Psoas muscle (tissue), 8 donors: ENCODE measurements around the gene KCNQ5. TPM values are rescaled to one million over a fixed set of nuclear protein-coding genes. Genes with fewer than 3 reads are reported as not detected.

ENCODE experiments used
- ATAC-seq, 4 donors: fragments of 200-7000 bp; cut with Tn5 transposase; one replicate each; pipeline ENCODE4 v1.9.1; 2020; ENCODE audit warnings: moderate library complexity in 3 of 4, mild to moderate bottlenecking in 2 of 4
- DNase-seq, 2 donors: peaks; one replicate each; pipeline ENCODE4 v3.0.0-alpha.2; 2020
- H3K27ac ChIP-seq: fragments of 200-600 bp; one replicate; pipeline ENCODE4 v1.8.0; 2022
- H3K27me3 ChIP-seq, 3 donors: fragments of 200-600 bp in 1 of 3; one replicate each; pipeline versions ENCODE4 v1.6.1 to v1.8.0; 2013 to 2022; ENCODE audit warnings: low read length in 2 of 3, mild to moderate bottlenecking in 2 of 3, moderate library complexity in 1 of 3; ENCODE audit not compliant: insufficient read depth in 3 of 3
- H3K36me3 ChIP-seq, 2 donors: fragments of 200-600 bp in 1 of 2; one replicate each; pipeline versions ENCODE4 v1.6.1 to v1.8.0; 2013 to 2022; ENCODE audit warnings: low read depth in 1 of 2, mild to moderate bottlenecking in 1 of 2, moderate library complexity in 1 of 2; ENCODE audit not compliant: insufficient read depth in 1 of 2
- H3K4me1 ChIP-seq: fragments of 200-600 bp; one replicate; pipeline ENCODE4 v1.8.0; 2022
- H3K4me3 ChIP-seq: fragments of 200-600 bp; one replicate; pipeline ENCODE4 v1.8.0; 2022; ENCODE audit warnings: mild to moderate bottlenecking
- H3K9me3 ChIP-seq: fragments of 200-600 bp; one replicate; pipeline ENCODE4 v1.8.0; 2022
- WGBS, 3 donors: extraction: QIAGEN DNeasy Blood & Tissue Kit; methylation state at CpG; one replicate each; pipeline versions ENCODE4 v1.1.6 to v1.1.7; 2013; 5-methylcytosine and 5-hydroxymethylcytosine counted together
- intact Hi-C, 2 donors: fragments of 100-400 bp; cut with DNase I; formaldehyde crosslinking; loops; one replicate each; pipeline versions ENCODE4 v1.11.0 to v1.14.2; 2022
- polyA plus RNA-seq, 3 donors: library from polyadenylated mRNA; stranded (reverse); fragments of 200-250 nt; gene quantifications; one replicate each; pipeline ENCODE4 v1.2.3, GENCODE V29; 2013
- total RNA-seq, 4 donors: library from RNA; stranded (reverse); fragmentation: NEBNext Ultra II Directional in 2 of 4; extraction: Animal tissue kit (Norgen Biotek cat#: 25700) in 2 of 4; gene quantifications; one replicate each; pipeline versions ENCODE4 v1.2.1 to v1.2.4, GENCODE V29; 2021 to 2023
- TF ChIP-seq, protein P1 (sequence below): fragments of 200-600 bp; IDR thresholded peaks from one replicate; pipeline ENCODE4 v1.8.0; 2022; ENCODE audit warnings: antibody characterized with exemption
- donor health status: healthy with polysubstance abuse.
- donor health status: DM: no; HTN: no; CAD: no; lungs with moderate emphysema.
- donor health status: Bipolar disorder and iron deficiency.
- donor health status: healthy.
- donor health status: DM: yes; HTN: yes; CAD: no.
- donor health status: DM: no; HTN: no; CAD: no.
- donor health status: DM: no; HTN: no; CAD: no.
- donor health status: DM: yes; HTN: yes; CAD: no.

KCNQ5 gene
- total and polyA plus RNA-seq, 7 donors: 4.4 to 90.7 (median 25.7) TPM

DNA sequence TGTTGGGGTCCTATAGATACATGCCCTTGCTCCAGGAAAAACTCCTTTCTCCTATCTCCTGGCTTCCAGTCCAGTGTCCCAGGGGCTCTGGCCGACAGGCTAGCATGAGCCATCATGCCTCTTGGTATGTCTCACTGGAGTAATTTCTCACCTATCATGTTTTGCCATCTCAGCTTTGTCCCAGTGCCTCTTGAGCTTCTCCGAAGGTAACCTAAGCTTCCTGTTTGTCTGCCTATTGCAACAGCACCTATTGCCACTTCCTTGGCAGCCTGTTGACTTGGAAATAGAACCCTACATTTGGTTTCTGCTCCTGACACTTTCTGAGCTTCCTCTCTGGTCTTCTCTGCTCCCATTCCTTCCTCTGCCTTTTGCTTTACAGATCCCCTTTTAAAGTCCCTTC lies 197.7 kb downstream of the KCNQ5 start:
- H3K36me3 ChIP-seq: no peaks in the 10 kb centered on the region
- DNase-seq (peak; percentile 21 to 74), ATAC-seq (peak; percentile 94 to 98 (median 97))
- H3K9me3 ChIP-seq: no peaks in the 10 kb centered on the region
- TF ChIP-seq, protein P1, sequence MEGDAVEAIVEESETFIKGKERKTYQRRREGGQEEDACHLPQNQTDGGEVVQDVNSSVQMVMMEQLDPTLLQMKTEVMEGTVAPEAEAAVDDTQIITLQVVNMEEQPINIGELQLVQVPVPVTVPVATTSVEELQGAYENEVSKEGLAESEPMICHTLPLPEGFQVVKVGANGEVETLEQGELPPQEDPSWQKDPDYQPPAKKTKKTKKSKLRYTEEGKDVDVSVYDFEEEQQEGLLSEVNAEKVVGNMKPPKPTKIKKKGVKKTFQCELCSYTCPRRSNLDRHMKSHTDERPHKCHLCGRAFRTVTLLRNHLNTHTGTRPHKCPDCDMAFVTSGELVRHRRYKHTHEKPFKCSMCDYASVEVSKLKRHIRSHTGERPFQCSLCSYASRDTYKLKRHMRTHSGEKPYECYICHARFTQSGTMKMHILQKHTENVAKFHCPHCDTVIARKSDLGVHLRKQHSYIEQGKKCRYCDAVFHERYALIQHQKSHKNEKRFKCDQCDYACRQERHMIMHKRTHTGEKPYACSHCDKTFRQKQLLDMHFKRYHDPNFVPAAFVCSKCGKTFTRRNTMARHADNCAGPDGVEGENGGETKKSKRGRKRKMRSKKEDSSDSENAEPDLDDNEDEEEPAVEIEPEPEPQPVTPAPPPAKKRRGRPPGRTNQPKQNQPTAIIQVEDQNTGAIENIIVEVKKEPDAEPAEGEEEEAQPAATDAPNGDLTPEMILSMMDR: no peak
- WGBS, 3 donors: 22 to 38% (median 26%) methylated on average over 2 of the region's 2 CpGs
- intact Hi-C loops: loop anchor here in 1 of 2 donors (5.0 kb wide), 3 partner anchors 72 to 197 kb away; partner anchors contain the start of gene KCNQ5
- H3K4me3 ChIP-seq: no peak overlapping the region
- no peaks in the 10 kb centered on the region for H3K27me3 ChIP-seq
- peak overlapping the region; percentile 89 for H3K27ac ChIP-seq
- peaks cover 68% of the 10 kb centered on the region for H3K4me1 ChIP-seq

DNA sequence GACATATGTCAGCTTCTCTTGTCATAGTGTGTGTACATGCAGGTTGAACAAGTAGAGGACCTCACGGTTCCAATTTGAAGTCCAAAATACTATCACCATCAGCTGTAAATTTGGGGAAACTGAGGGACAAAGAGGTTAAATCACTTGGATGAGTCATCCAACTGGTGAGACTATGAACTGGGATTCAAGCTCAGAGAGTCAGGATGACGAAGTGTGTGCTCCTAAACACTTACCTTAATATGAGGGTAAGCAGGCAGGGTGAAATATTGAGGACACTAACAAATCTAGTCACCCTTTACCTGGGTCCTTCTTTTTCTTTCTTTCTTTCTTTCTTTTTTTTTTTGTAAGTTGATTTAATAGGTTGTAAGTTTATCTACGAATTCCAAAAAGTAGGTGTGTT lies 198.3 kb downstream of the KCNQ5 start:
- Histone ChIP-seq H3K27me3 (no peaks in the 10 kb centered on the region), H3K27ac (peak overlapping the region; percentile 89), H3K9me3 (no peaks in the 10 kb centered on the region), H3K36me3 (no peaks in the 10 kb centered on the region), H3K4me3 (no peak overlapping the region), H3K4me1 (peaks cover 68% of the 10 kb centered on the region)
- DNase-seq (no peak), ATAC-seq (peak; percentile 38 to 58 (median 50))
- intact Hi-C loops: loop anchor here in 1 of 2 donors (5.0 kb wide), 1 partner anchor 127 kb away; no protein-coding TSS in a partner anchor
- TF ChIP-seq, protein P1: no peak
- WGBS, 3 donors: 47 to 66% (median 53%) methylated on average over 3 of the region's 3 CpGs

DNA sequence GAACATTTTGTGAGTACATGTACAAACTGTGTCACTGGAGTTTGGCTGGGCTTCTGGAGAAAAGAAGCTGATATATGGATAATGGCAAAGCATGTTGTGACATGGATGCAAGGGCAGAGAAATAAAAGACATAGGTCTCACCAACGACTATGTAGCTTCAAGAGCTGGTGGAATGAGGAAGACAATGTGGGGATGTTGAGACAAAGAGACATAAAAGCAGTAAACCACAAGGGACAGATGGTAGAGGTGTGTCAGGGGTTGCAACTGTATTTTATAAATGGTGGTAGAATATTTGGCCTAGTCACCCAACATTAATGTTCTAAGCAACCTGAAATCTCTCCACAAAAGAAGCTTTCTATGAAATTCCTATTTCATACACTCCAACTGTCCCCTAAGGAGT lies 199.0 kb downstream of the KCNQ5 start:
- no peak for ATAC-seq
- no peak for DNase-seq
- 10 to 43% (median 21%) methylated on average over 1 of the region's 1 CpG for WGBS, 3 donors
- TF ChIP-seq, protein P1: no peak
- Histone ChIP-seq H3K4me1 (peaks cover 74% of the 10 kb centered on the region), H3K36me3 (no peaks in the 10 kb centered on the region), H3K27ac (peak overlapping the region; percentile 89), H3K27me3 (no peaks in the 10 kb centered on the region), H3K4me3 (no peak overlapping the region), H3K9me3 (no peaks in the 10 kb centered on the region)
- intact Hi-C loops: loop anchor here in 1 of 2 donors (5.0 kb wide), 1 partner anchor 126 kb away; no protein-coding TSS in a partner anchor

DNA sequence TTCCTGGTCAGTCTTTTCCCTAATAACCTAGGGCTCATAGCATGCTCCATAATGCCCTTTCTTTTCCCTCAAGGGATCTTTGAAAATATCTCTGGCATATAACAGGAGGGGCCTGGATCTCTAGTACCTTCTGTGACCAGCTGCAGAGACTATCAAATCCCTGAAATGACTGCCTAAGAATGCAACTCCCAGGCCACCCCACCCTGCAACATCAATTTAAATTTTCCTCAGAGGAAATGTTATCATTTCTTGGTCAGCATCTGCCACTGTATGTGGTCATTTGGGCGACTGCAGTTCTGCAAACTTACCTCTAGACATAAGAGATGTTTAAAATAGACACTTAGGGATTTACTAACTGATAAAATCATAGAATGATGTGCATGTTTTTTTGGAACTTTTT lies 200.2 kb downstream of the KCNQ5 start:
- H3K27me3 ChIP-seq: no peaks in the 10 kb centered on the region
- no peaks in the 10 kb centered on the region for H3K9me3 ChIP-seq
- 76 to 90% (median 87%) methylated on average over 1 of the region's 1 CpG for WGBS, 3 donors
- no peaks in the 10 kb centered on the region for H3K36me3 ChIP-seq
- ATAC-seq (no peak), DNase-seq (no peak)
- H3K27ac ChIP-seq: peak overlapping the region; percentile 89
- intact Hi-C loops: loop anchor here in 1 of 2 donors (2.0 to 5.0 kb wide), 2 partner anchors 39 to 125 kb away; no protein-coding TSS in a partner anchor
- TF ChIP-seq, protein P1: no peak
- no peak overlapping the region for H3K4me3 ChIP-seq
- peaks cover 85% of the 10 kb centered on the region for H3K4me1 ChIP-seq

DNA sequence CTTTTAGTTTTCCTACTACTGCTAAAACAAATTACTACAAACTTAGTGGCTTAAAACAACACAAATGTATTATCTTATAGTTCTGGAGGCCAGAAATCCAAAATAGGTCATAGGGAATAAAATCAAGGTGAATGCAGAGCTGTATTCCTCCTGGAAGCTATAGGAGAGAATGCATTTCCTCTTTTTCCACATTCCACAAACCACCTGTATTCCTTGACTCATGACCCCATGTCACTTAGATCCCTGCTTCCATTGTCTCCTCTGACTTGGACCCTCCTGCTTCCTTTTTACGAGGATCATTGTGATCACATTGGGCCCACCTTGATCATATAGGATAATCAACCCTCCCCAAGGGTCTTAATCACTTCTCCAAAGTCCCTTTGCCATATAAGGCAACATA lies 200.8 kb downstream of the KCNQ5 start:
- no peak for DNase-seq

More for the DNA sequence above, 200.8 kb downstream of the KCNQ5 start:
- Histone ChIP-seq H3K36me3 (no peaks in the 10 kb centered on the region), H3K4me3 (no peak overlapping the region), H3K4me1 (peaks cover 88% of the 10 kb centered on the region), H3K27ac (peak overlapping the region; percentile 89), H3K9me3 (no peaks in the 10 kb centered on the region), H3K27me3 (no peaks in the 10 kb centered on the region)
- TF ChIP-seq, protein P1: no peak
- ATAC-seq: no peak
- 79 to 93% (median 92%) methylated on average over 1 of the region's 1 CpG for WGBS, 3 donors
- intact Hi-C loops: loop anchor here in 1 of 2 donors (2.0 to 5.0 kb wide), 2 partner anchors 38 to 125 kb away; no protein-coding TSS in a partner anchor
